ENCODE data around the gene SRXN1. TPM values are rescaled to one million over a fixed set of nuclear protein-coding genes. Genes with fewer than 3 reads are reported as not detected.
"Not testable (repeated sequence)": the region's sequence is repeated elsewhere in the genome, so short reads cannot be mapped to it uniquely, and the experiment has no call there.

The SRXN1 gene
- polyA plus RNA-seq, 1 donor from 2014 or later, result 6.9 TPM

- no peak overlapping the region for H3K4me2 ChIP-seq (ENCODE audit: low read length)
- no peak for TF ChIP-seq EP300 (conservative IDR thresholded peaks at IDR 0.05; ENCODE audit: poor library complexity, severe bottlenecking)
- TF ChIP-seq CTCF (IDR thresholded peaks at IDR 0.05; ENCODE audit: poor library complexity, severe bottlenecking), result no peak
- no peaks in the 10 kb centered on the region for H4K20me1 ChIP-seq (ENCODE audit: insufficient read depth)
- no peaks in the 10 kb centered on the region for H3K9me3 ChIP-seq (ENCODE audit: low read length)
- H3K36me3 ChIP-seq (ENCODE audit: insufficient read depth, low read length), result no peaks in the 10 kb centered on the region
- no peak overlapping the region for H3K27ac ChIP-seq (ENCODE audit: low read length)
- H3K79me2 ChIP-seq (replicated peaks; ENCODE audit: insufficient read depth, low read length), result no peaks in the 10 kb centered on the region
- H3K4me3 ChIP-seq (ENCODE audit: low read length), result no peak overlapping the region
- no peak overlapping the region for H2AFZ ChIP-seq (ENCODE audit: low read depth, low read length)
- H3K27me3 ChIP-seq (ENCODE audit: insufficient read depth, low read depth, low read length), result no peaks in the 10 kb centered on the region
- no peaks in the 10 kb centered on the region for H3K9me2 ChIP-seq (ENCODE audit: insufficient read depth, low read length)
- no peak overlapping the region for H3K9ac ChIP-seq (ENCODE audit: low read length)
- H3F3A ChIP-seq (ENCODE audit: insufficient read depth, low read length, poor library complexity, severe bottlenecking), result no peaks in the 10 kb centered on the region
These were observed 10.4 kb downstream of the SRXN1 start for GRCh38 chr20:642398-643174.

- not testable (repeated sequence) for H3K27ac ChIP-seq (ENCODE audit: low read length); H3K36me3 ChIP-seq (ENCODE audit: insufficient read depth, low read length); H3K4me3 ChIP-seq (ENCODE audit: low read length)
These were observed 11.0 kb downstream of the SRXN1 start for GRCh38 chr20:642013-642397.

GRCh38 chr20:641516-641875 is 11.5 kb downstream of the SRXN1 start:
- Histone ChIP-seq H3K9ac (ENCODE audit: low read length) (no peak overlapping the region), H2AFZ (ENCODE audit: low read depth, low read length) (no peak overlapping the region), H3K4me3 (ENCODE audit: low read length) (no peak overlapping the region), H3K27me3 (ENCODE audit: insufficient read depth, low read depth, low read length) (no peaks in the 10 kb centered on the region), H3K27ac (ENCODE audit: low read length) (no peak overlapping the region), H3F3A (ENCODE audit: insufficient read depth, low read length, poor library complexity, severe bottlenecking) (no peaks in the 10 kb centered on the region), H3K9me2 (ENCODE audit: insufficient read depth, low read length) (no peaks in the 10 kb centered on the region), H3K79me2 (replicated peaks; ENCODE audit: insufficient read depth, low read length) (no peaks in the 10 kb centered on the region), H3K9me3 (ENCODE audit: low read length) (no peaks in the 10 kb centered on the region), H3K4me2 (ENCODE audit: low read length) (no peak overlapping the region), H3K36me3 (ENCODE audit: insufficient read depth, low read length) (no peaks in the 10 kb centered on the region), H4K20me1 (ENCODE audit: insufficient read depth) (no peaks in the 10 kb centered on the region)
- TF ChIP-seq EP300 (conservative IDR thresholded peaks at IDR 0.05; ENCODE audit: poor library complexity, severe bottlenecking), result no peak

More at GRCh38 chr20:642013-642397, 11.0 kb downstream of the SRXN1 start:
- H3F3A ChIP-seq (ENCODE audit: insufficient read depth, low read length, poor library complexity, severe bottlenecking); H3K79me2 ChIP-seq (replicated peaks; ENCODE audit: insufficient read depth, low read length); H3K9me3 ChIP-seq (ENCODE audit: low read length); H3K9ac ChIP-seq (ENCODE audit: low read length); H3K27me3 ChIP-seq (ENCODE audit: insufficient read depth, low read depth, low read length); H2AFZ ChIP-seq (ENCODE audit: low read depth, low read length); H4K20me1 ChIP-seq (ENCODE audit: insufficient read depth); H3K4me2 ChIP-seq (ENCODE audit: low read length); H3K9me2 ChIP-seq (ENCODE audit: insufficient read depth, low read length): not testable (repeated sequence)

GRCh38 chr20:640674-641515 is 12.1 kb downstream of the SRXN1 start:
- Histone ChIP-seq H4K20me1 (ENCODE audit: insufficient read depth) (no peaks in the 10 kb centered on the region), H3K36me3 (ENCODE audit: insufficient read depth, low read length) (no peaks in the 10 kb centered on the region), H2AFZ (ENCODE audit: low read depth, low read length) (no peak overlapping the region), H3K9me3 (ENCODE audit: low read length) (no peaks in the 10 kb centered on the region), H3K27ac (ENCODE audit: low read length) (no peak overlapping the region), H3F3A (ENCODE audit: insufficient read depth, low read length, poor library complexity, severe bottlenecking) (no peaks in the 10 kb centered on the region), H3K4me3 (ENCODE audit: low read length) (no peak overlapping the region), H3K9ac (ENCODE audit: low read length) (no peak overlapping the region), H3K4me2 (ENCODE audit: low read length) (no peak overlapping the region), H3K27me3 (ENCODE audit: insufficient read depth, low read depth, low read length) (no peaks in the 10 kb centered on the region), H3K79me2 (replicated peaks; ENCODE audit: insufficient read depth, low read length) (no peaks in the 10 kb centered on the region), H3K9me2 (ENCODE audit: insufficient read depth, low read length) (no peaks in the 10 kb centered on the region)
- TF ChIP-seq REST (IDR thresholded peaks at IDR 0.05; ENCODE audit: borderline replicate concordance), result no peak
- TF ChIP-seq TAF1 (IDR thresholded peaks at IDR 0.05; ENCODE audit: low read depth), result no peak
- TF ChIP-seq SMC3 (conservative IDR thresholded peaks at IDR 0.05; ENCODE audit: poor library complexity), result no peak
- TF ChIP-seq EP300 (conservative IDR thresholded peaks at IDR 0.05; ENCODE audit: poor library complexity, severe bottlenecking), result no peak
- TF ChIP-seq EZH2 (IDR thresholded peaks at IDR 0.05; ENCODE audit: borderline replicate concordance, insufficient read depth, low read length, poor library complexity, severe bottlenecking), result no peak
- TF ChIP-seq POLR2AphosphoS5 (IDR thresholded peaks at IDR 0.05), result no peak
- no peak for TF ChIP-seq MXI1 (conservative IDR thresholded peaks at IDR 0.05; ENCODE audit: poor library complexity, severe bottlenecking)
- TF ChIP-seq CTCF (IDR thresholded peaks at IDR 0.05; ENCODE audit: poor library complexity, severe bottlenecking), result no peak
